Thymus (tissue), 14 donors: ENCODE results near the gene UTRN. TPM values are rescaled to one million over a fixed set of nuclear protein-coding genes. Genes with fewer than 3 reads are reported as not detected.

Source experiments
- DNase-seq, 9 donors: peaks; one replicate each; pipeline ENCODE4 v3.0.0-alpha.2; 2013; ENCODE audit warnings: low spot score in 9 of 9, low read depth in 6 of 9, missing footprints in 1 of 9
- H3K27ac ChIP-seq, 2 donors: one replicate each; pipeline ENCODE4 v1.5.1; 2013; ENCODE audit warnings: control low read depth in 1 of 2, low read depth in 1 of 2, low read length in 1 of 2, mild to moderate bottlenecking in 1 of 2, moderate library complexity in 1 of 2
- H3K27me3 ChIP-seq, 2 donors: one replicate each; pipeline ENCODE4 v1.5.1; 2013; ENCODE audit warnings: low read length in 1 of 2; ENCODE audit not compliant: control insufficient read depth in 2 of 2, insufficient read depth in 1 of 2
- H3K36me3 ChIP-seq, 2 donors: one replicate each; pipeline ENCODE4 v1.5.1; 2013; ENCODE audit warnings: low read length in 1 of 2, mild to moderate bottlenecking in 1 of 2, moderate library complexity in 1 of 2; ENCODE audit not compliant: control insufficient read depth in 2 of 2, insufficient read depth in 2 of 2
- H3K4me1 ChIP-seq, 2 donors: one replicate each; pipeline ENCODE4 v1.5.1; 2013; ENCODE audit warnings: low read length in 2 of 2; ENCODE audit not compliant: control insufficient read depth in 2 of 2, insufficient read depth in 2 of 2
- H3K4me3 ChIP-seq, 2 donors: one replicate each; pipeline ENCODE4 v1.5.1; 2013; ENCODE audit warnings: low read length in 2 of 2, control low read depth in 1 of 2, mild to moderate bottlenecking in 1 of 2
- H3K9me3 ChIP-seq, 2 donors: one replicate each; pipeline ENCODE4 v1.5.1; 2013; ENCODE audit warnings: low read length in 1 of 2, mild to moderate bottlenecking in 1 of 2; ENCODE audit not compliant: control insufficient read depth in 2 of 2, insufficient read depth in 1 of 2
- WGBS: extraction: QIAGEN DNeasy Blood & Tissue Kit; methylation state at CpG from one replicate; pipeline ENCODE4 v1.1.7; 2013; 5-methylcytosine and 5-hydroxymethylcytosine counted together
- long read RNA-seq, 10 donors: transcript quantifications; one replicate each; lab custom pipeline, GENCODE V29; 2026
- polyA plus RNA-seq: library from polyadenylated mRNA; stranded (reverse); fragments of 200-250 nt; gene quantifications from one replicate; pipeline ENCODE4 v1.2.3, GENCODE V29; 2013
- total RNA-seq: library from RNA; stranded (reverse); fragments of 120-200 nt; gene quantifications from one replicate; pipeline ENCODE4 v1.2.4, GENCODE V29; 2013
- donor health status: healthy.

Gene UTRN
- total RNA-seq (59.7 TPM), polyA plus RNA-seq (16.8 TPM)
- long read RNA-seq, donor 1, result 0 reads
- long read RNA-seq, donor 2, result 0 reads
- long read RNA-seq, donor 3, result 0 reads
- long read RNA-seq, donor 4, result 0 reads
- long read RNA-seq, donor 5, partial matches to known transcripts, result 0 of 2 reads
- long read RNA-seq, donor 5, other reads (novel, unspliced or antisense), result 0 of 2 reads
- long read RNA-seq, donor 6, result 0 reads
- long read RNA-seq, donor 7, result 0 reads
- long read RNA-seq, donor 8, result 0 reads
- long read RNA-seq, donor 9, result 0 reads
- long read RNA-seq, donor 10, result 0 reads

DNA sequence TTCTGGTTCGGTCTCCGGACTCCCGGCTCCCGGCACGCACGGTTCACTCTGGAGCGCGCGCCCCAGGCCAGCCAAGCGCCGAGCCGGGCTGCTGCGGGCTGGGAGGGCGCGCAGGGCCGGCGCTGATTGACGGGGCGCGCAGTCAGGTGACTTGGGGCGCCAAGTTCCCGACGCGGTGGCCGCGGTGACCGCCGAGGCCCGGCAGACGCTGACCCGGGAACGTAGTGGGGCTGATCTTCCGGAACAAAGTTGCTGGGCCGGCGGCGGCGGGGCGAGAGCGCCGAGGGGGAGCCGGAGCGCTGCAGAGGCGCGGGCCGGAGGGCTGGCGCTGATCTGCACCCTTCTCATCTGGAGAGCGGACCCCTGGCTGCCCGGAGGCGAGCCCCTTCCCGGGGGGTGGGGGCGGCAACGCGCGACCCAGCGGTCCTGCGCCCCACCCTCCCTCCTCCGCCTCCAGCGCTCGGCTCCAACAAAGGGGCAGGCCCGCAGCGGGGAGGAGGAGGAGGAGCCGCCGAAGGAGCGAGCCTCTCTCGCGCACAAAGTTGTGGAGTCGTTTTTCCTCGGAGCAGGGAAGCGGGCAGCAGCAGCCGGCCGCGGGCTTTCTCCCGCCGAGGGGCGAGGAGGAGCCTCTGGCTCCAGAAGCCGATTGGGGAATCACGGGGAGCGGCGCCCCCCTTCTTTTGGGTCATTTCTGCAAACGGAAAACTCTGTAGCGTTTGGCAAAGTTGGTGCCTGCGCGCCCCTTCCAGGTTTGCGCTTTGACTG lies at the start of gene UTRN:
Gene UTRN, plus strand, starts transcription at position 553 of the 765 bp plus-strand sequence. CDS start 6,494 bp downstream, outside the sequence.
- Histone ChIP-seq H3K27me3 (peaks cover 5 to 35% of the 10 kb centered on the region in 2 donors), H3K36me3 (no peaks in the 10 kb centered on the region), H3K27ac (peak within 1 kb of the TSS; percentile 56 to 85), H3K4me3 (peak within 1 kb of the TSS; percentile 84 to 86), H3K4me1 (peaks cover 4 to 20% of the 10 kb centered on the region in 2 donors), H3K9me3 (no peaks in the 10 kb centered on the region)
- under 1% methylated on average over 84 of the region's 84 CpGs for WGBS
- DNase-seq, result peak in 5 of 9 donors; percentile 40 to 77 (median 46)

DNA sequence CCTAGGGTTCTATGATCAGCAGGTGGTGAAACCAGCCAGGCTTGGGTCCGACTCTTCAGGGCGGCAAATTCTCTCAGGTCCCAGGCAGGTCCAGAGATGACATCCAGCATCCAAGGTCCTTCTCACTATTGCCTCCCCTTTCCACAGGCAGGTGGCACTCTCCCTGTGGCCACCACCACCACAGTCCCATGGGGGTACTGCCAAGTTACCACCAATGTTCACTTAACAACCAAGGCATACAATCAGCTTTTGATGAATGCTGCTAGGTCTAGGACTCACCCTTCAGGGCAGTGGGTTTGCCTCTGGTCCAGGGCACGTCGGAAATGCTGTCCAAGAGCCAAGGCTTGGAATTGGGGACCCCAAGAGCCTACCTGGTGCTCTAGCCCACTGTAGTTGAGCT lies 40.4 kb upstream of the UTRN start:
- Histone ChIP-seq H3K36me3 (no peaks in the 10 kb centered on the region), H3K27ac (no peak overlapping the region), H3K4me3 (no peak overlapping the region), H3K27me3 (no peaks in the 10 kb centered on the region), H3K9me3 (peaks cover 0 to 3% of the 10 kb centered on the region in 2 donors), H3K4me1 (no peaks in the 10 kb centered on the region)
- WGBS, result 97% methylated on average over 4 of the region's 4 CpGs
- DNase-seq, result no peak

DNA sequence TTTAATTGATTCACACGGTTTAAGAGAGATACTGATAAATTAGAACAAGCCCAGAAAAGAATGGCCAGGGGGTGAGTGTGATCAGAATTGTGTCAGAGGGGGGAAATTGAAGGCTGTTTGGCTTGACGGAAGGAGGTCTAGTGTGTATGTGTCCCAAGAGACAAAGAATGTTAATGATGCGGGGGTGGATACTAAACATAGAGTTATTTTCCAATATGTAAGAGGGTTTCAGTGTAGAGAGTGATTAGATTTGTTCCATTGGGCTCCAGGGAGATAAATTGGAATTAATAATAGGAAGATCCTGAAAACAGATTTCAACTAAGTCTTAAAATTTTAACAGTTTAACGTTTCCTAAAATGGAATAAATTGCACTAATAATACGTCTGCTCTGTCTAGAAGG lies 38.1 kb upstream of the UTRN start:
- H3K27me3 ChIP-seq, result no peaks in the 10 kb centered on the region
- 98% methylated on average over 5 of the region's 5 CpGs for whole genome bisulfite sequencing
- H3K9me3 ChIP-seq, result peaks cover 0 to 3% of the 10 kb centered on the region in 2 donors
- no peaks in the 10 kb centered on the region for H3K4me1 ChIP-seq
- H3K27ac ChIP-seq, result no peak overlapping the region
- no peak for DNase-seq
- no peak overlapping the region for H3K4me3 ChIP-seq
- no peaks in the 10 kb centered on the region for H3K36me3 ChIP-seq

DNA sequence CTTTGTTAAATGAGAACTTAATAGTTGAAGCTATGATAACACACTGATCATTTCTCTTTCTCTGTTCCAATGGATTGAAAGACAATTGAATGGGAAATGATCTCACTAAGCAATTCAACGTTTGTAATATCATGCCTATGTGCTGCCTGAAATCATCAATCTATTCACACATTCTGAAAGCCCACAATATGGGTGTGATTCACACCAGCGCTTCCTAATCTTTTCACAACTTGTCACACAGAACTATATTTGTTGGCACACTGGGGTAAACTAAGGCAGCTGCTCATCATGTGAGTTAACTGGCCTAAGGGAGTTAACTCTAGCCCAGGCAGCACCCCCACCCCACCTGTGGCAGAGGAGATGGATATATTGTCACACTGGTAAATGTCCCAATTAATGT lies 37.1 kb upstream of the UTRN start:
- Histone ChIP-seq H3K9me3 (peaks cover 0 to 3% of the 10 kb centered on the region in 2 donors), H3K4me3 (no peak overlapping the region), H3K27ac (no peak overlapping the region), H3K4me1 (no peaks in the 10 kb centered on the region), H3K27me3 (no peaks in the 10 kb centered on the region), H3K36me3 (no peaks in the 10 kb centered on the region)
- no peak for DNase-seq
- WGBS, result 95% methylated on average over 2 of the region's 2 CpGs

DNA sequence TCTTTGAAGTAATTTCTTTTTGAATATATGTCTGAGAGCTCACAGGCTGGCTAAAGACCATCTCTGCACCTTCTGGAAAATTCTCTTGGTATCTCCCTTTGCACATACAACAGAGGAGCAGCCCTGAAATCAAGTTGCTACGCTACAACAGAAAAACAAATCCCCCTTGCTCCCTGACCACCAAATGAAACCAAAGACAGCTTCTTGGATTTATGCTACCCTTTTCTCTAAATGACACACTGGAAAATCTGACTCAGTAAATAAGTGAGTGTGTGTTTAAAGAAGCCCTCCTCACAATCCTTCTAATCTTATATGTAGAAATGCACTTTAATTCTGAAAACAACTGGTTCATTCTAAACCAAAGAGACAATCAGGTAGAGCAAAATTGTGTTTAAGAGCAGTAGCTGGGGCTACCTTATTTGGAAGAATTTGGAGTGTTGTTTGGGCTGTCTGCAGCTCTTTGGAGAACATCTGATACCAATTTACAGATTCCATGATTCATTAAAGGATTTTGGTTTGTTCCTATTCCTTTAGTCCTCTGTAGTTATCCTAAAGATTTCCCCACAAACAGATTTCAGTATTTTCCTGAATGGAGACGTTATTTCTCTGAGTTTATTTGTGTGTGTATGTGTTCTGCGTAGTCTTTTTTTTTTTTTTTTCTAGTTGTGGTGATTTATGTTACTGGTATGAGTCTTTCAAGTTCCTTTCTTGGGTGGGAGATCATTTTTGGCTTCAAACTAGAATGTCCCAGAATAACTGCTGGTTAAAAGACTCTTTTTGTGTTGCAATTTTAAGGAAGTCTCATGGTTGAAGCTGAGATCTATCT lies 36.4 kb upstream of the UTRN start:
- no peaks in the 10 kb centered on the region for H3K27me3 ChIP-seq
- no peaks in the 10 kb centered on the region for H3K4me1 ChIP-seq
- H3K4me3 ChIP-seq, result no peak overlapping the region
- H3K36me3 ChIP-seq, result no peaks in the 10 kb centered on the region
- peak in 1 of 9 donors; percentile 12 for DNase-seq
- no peak overlapping the region for H3K27ac ChIP-seq
- H3K9me3 ChIP-seq, result peaks cover 0 to 3% of the 10 kb centered on the region in 2 donors
- 96% methylated on average over 3 of the region's 3 CpGs for WGBS

DNA sequence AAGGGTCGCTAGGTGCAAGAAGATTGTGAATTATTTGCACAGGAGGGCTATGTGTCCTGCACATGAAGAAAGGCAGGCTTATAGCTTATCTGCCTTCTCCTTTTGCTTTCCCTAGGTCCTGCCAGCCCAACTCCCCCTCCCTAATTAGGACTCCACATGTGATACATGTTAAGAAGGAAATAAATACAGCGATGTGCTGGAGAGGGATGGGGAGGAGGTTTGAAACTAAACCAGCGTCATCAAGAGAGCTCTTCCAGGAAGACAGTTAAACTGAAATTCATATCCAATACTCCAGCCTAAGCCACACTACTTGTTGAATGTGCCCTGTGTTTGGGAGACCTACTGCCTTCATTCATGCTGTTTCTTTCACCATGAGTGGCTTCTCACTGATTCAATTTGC lies 34.9 kb upstream of the UTRN start:
- peaks cover 0 to 3% of the 10 kb centered on the region in 2 donors for H3K9me3 ChIP-seq
- H3K4me1 ChIP-seq, result no peaks in the 10 kb centered on the region
- no peaks in the 10 kb centered on the region for H3K27me3 ChIP-seq
- H3K36me3 ChIP-seq, result no peaks in the 10 kb centered on the region
- WGBS, result 96% methylated on average over 3 of the region's 3 CpGs
- no peak overlapping the region for H3K27ac ChIP-seq
- no peak overlapping the region for H3K4me3 ChIP-seq
- no peak for DNase-seq

DNA sequence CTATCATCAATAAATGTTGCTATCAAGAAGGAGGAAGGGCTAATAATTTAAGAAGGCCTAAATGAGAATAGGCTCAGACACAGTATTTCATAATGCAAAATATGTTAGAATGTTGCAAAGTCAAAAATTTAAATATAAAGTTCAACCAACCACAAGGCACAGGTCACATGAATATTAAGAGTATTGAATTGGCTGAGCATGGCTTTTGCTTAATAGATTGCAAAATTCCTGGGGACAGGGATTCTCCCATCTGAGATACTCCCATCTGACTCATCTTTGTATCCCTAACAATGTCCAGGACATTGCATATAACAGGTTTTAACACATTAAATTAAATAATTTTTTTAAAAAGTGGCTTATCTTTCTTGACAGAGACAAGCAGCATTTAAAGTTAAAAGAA lies 32.9 kb upstream of the UTRN start:
- Histone ChIP-seq H3K27ac (no peak overlapping the region), H3K36me3 (no peaks in the 10 kb centered on the region), H3K27me3 (no peaks in the 10 kb centered on the region), H3K4me3 (no peak overlapping the region), H3K9me3 (no peaks in the 10 kb centered on the region), H3K4me1 (no peaks in the 10 kb centered on the region)
- DNase-seq, result no peak

DNA sequence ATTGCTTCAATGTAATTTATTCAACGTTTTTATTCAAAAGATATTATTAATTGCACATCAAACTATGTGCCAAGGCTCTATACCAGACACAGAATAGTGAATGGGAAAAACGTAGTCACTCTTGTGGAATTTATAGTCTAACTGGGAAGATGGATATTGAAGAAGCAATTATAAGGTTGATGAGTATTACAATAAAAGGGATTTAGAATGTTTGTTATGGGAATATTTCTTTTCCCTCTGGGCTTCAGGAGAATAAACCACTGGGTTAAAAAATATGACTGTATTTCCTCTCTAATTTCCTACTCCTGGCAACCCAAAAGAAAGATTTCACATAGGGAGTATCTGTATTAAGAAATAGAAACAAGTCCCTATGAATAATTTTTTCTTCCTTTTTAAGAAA lies 25.1 kb upstream of the UTRN start:
- 92% methylated on average over 2 of the region's 2 CpGs for WGBS

More for the DNA sequence above, 25.1 kb upstream of the UTRN start:
- Histone ChIP-seq H3K9me3 (peaks cover 0 to 4% of the 10 kb centered on the region in 2 donors), H3K4me1 (no peaks in the 10 kb centered on the region), H3K27ac (no peak overlapping the region), H3K4me3 (no peak overlapping the region), H3K36me3 (no peaks in the 10 kb centered on the region), H3K27me3 (no peaks in the 10 kb centered on the region)
- DNase-seq, result no peak
